ENCODE measurements around the gene PHKB.
"Not testable (repeated sequence)": the region's sequence is repeated elsewhere in the genome, so short reads cannot be mapped to it uniquely, and the experiment has no call there.

Gene PHKB

GRCh38 chr16:47460711-47461597 lies at the start of gene PHKB, which contains the start of gene ITFG1:
TSS of gene PHKB (plus strand) at chr16:47461331. CDS start at chr16:47461351, 20 bp downstream.
TSS of gene ITFG1 (minus strand) at chr16:47461063. CDS start at chr16:47461045, 18 bp downstream.
- peak; percentile 82 for DNase-seq (ENCODE audit: low spot score)

DNA sequence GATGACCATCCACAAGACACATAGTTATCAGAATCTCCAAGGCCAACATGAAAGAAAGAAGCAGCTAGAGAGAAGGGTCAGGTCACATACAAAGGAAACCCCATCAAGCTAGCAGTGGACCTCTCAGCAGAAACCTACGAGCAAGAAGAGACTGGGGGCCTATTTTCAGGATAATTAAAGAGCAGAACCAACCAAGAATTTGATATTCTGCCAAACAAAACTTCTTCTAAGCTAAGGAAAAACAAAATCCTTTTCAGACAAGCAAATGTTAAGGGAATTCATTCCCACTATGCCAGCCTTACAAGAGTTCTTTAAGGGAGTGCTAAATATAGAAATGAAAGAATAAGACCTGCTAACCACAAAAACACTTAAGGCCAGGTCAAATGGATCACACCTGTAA lies 48.1 kb upstream of the PHKB start:
- DNase-seq (ENCODE audit: low spot score): no peak

GRCh38 chr16:47416869-47417268 lies 44.3 kb upstream of the PHKB start:
- no peak for DNase-seq (ENCODE audit: low spot score)

GRCh38 chr16:47424846-47425245 lies 36.3 kb upstream of the PHKB start:
- no peak for DNase-seq (ENCODE audit: low spot score)

DNA sequence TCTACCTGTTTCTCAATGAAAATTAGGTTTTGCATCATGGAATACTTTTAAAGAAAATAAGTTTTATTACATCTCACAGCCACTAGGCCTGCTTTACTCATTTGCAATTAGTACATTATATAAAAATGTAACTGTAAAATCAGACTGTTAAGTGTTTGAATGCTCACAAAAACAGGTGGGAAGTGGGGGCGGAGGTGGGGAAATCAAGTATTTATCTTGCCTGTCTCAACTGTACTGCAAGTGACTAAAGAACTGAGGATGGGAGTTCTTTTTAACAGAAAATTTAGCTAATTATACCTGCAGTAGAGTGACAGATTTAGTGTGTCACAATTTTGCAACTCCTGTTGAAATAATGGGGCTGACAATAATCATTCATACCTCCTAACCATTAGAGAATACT lies 34.3 kb upstream of the PHKB start:
- DNase-seq (ENCODE audit: low spot score): no peak

DNA sequence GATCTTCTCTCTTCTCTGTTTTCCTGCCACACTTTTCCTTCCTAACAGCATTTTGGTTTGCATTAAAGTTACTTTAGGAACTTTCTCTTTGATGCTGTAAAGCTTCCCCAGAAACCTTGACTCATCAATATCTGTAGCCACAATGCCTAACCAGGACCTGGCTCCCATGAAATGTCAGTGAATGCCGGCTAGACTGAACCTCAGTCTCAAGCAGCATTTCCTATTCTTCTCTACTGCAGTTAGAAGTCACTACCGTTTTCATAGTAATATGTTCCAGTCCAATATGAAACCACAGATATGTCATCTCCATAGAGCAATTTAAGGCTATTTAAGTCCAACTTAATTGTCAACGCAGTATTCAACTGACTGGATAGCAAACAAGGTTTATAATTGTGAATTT lies 29.2 kb upstream of the PHKB start:
- no peak for DNase-seq (ENCODE audit: low spot score)

GRCh38 chr16:47434274-47434673 lies 26.9 kb upstream of the PHKB start:
- DNase-seq (ENCODE audit: low spot score): not testable (repeated sequence)

GRCh38 chr16:47440066-47440465 lies 21.1 kb upstream of the PHKB start:
- DNase-seq (ENCODE audit: low spot score): not testable (repeated sequence)

DNA sequence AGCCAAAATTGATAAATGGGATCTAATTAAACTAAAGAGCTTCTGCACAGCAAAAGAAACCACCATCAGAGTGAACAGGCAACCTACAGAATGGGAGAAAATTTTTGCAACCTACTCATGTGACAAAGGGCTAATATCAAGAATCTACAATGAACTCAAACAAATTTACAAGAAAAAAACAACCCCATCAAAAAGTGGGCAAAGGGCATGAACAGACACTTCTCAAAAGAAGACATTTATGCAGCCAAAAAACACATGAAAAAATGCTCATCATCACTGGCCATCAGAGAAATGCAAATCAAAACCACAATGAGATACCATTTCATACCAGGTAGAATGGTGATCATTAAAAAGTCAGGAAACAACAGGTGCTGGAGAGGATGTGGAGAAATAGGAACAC lies 18.2 kb upstream of the PHKB start:
- DNase-seq (ENCODE audit: low spot score): not testable (repeated sequence)

DNA sequence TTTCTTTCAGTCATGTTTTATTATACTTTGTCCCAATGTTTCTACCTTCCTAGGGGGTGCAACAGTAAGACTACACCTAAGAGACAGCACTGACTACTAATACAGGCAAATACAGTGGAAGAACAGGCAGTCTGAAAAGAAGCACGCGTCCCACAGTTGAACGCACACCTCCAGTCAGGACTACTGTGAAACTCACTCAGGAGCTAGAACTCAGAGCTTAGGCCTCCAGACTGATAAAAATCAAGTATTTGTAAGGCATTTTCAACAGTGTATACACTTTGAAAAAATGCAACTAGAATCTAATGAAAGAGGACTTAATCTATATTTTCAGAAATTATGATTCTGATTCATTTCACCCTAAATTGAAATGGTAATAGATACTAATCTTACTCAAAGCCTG lies 14.7 kb upstream of the PHKB start:
- no peak for DNase-seq (ENCODE audit: low spot score)

DNA sequence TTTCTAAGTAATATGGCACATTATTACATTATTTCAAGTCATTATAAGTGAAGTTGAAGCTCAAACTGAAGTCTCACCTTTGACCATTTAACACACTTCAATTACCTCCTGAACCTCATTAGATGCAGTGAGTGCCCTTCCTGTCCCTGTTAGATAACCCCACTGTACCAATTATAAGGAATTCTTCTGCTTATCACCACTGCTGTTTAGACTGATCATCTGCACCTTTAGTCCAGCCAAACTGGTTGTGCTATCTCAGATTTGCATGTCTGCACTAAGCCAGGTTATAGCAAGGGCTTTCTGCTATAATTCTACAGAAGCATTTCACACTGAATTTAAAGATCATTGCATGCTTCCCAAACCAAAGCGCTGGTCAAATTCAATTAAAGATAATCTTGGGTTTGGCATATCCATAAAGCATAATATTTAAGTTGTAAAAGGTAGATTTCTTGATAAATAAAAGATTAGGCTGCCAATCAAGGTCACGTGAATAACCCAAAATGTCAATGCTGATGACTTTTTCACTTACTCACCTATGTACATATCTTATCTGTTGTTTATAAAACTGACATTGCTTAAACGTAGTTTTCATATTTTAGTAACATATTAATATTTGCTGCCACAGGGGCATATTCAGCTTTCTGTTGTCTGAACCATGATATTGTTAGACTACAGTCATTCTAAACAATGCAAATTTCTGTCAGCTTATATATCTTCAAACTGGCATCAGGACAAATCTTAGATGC lies 12.1 kb upstream of the PHKB start:
- DNase-seq (ENCODE audit: low spot score): no peak

GRCh38 chr16:47449788-47450187 lies 11.3 kb upstream of the PHKB start:
- no peak for DNase-seq (ENCODE audit: low spot score)

DNA sequence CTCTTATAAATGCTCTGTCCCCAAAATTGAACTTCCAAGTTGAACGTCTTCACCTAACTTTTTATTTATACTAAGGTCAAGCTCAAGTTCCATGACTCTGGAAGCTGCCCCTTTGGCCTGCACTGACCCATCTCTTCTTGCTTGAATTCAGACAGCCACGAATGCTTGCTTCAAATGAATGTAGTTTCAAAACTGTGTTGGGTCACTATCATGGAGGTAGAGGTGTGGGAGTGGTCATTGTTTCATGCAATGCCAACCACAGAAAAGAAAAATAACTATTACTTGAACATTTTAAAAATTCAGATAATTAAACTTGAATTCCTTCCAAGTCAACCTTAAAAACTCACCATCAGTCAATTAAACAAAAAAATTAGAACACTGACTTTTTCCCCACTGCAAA lies 2.8 kb upstream of the PHKB start:
- no peak for DNase-seq (ENCODE audit: low spot score)

GRCh38 chr16:47459603-47460002 lies 1.5 kb upstream of the PHKB start:
- no peak for DNase-seq (ENCODE audit: low spot score)

- DNase-seq (ENCODE audit: low spot score): no peak
Observed at GRCh38 chr16:47460359-47460710, 796 bp upstream of the PHKB start.

- DNase-seq (ENCODE audit: low spot score): peak; percentile 51
Observed at GRCh38 chr16:47461598-47462266, 601 bp downstream of the PHKB start.

GRCh38 chr16:47463771-47464624 lies 2.9 kb downstream of the PHKB start:
- peak; percentile 77 for DNase-seq (ENCODE audit: low spot score)

DNA sequence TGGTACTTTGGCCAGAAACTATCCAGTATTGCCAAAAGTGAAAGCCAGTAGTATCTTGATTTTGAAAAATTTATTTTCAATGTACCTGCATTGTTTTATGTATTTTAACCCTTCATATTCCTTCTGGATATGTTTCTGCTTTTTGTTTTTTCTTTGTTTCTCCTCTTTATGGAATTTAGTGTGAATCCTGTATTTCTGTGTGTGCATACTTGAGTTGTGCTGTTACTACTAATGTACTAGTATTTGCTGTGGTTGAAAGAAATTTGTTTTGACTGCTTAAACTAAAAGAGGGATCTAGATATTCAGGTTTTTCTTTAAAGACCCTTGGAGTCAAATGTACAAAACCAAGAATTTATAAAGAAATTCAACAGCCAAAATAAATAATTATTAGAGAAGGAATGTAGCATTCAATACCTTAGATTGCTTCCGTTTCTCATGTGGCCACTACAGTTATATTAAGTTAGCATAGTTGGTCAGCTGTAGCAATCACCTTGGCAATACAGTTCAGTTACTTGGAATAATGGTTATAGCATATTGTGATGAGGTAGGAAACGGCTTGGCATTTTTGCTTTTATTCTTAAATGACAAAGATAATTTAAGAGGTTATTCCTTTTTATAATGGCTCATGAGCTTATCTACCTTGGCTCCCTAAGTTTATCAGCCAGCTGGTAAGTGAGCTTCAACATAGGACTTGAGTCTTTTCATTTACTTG lies 4.9 kb downstream of the PHKB start:
- no peak for DNase-seq (ENCODE audit: low spot score)

DNA sequence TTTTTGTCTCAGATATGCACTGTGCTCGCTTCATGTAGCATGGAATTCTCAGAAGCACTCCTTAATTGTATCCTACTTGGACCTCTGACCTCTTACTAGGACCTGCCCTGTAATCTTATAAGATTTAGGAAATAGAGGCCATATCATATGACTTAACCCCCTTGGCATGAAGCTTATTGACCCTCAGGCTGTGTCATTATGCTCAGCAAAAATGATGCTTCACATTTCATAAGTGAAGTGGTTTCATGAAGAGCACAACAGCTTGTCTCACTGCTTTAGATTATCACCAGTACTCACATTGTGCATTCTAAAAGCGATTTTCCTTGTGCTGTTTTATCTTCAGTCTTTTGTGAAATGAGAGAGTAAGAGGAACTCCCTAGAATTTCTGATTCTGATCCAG lies 6.4 kb downstream of the PHKB start:
- no peak for DNase-seq (ENCODE audit: low spot score)

DNA sequence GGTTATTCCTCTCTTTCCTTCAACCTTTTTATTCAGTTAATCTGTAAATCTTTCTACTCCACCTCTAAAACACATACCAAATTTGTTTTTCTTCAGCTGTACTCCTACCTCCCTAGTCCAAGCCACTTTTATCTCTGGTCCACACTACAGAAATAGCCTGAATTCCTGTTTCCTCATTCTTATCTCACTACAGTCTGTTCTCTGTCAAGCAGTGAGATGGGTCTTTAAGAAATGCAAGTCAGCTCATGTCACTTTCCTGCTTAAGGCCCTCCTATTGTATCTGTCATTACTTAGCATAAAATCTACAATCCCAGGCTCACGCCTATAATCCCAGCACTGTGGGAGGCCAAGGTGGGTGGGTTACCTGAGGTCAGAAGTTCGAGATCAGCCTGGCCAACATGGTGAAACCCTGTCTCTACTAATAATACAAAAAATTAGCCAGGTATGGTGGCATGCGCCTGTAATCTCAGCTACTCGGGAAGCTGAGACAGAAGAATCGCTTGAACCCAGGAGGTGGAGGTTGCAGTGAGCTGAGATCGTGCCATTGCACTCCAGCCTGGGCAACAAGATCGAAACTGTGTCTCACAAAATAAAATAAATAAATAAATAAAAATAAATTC lies 7.0 kb downstream of the PHKB start:
- not testable (repeated sequence) for DNase-seq (ENCODE audit: low spot score)

DNA sequence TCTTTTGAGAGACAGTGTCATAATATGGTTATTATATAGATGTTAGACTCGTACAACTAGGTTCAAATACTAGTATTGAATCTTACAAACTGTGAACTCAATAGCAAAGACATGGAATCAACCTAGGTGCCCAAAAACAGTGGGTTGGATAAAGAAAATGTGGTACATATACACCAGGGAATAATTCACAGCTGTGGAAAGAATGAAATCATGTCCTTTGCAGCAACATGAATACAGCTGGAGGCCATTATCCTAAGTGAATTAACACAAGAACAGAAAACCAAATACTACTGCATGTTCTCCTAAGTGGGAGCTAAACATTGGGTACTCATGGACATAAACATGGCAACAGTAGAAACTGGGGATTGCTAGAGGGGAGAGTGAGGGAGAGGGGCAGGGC lies 8.1 kb downstream of the PHKB start:
- DNase-seq (ENCODE audit: low spot score): no peak
